ENCODE data around the gene RAD52.
"Not testable (repeated sequence)": the region's sequence is repeated elsewhere in the genome, so short reads cannot be mapped to it uniquely, and the experiment has no call there.

Gene RAD52

GRCh38 chr12:966724-967123 is 17.2 kb upstream of the RAD52 start:
- DNase-seq = no peak

- no peak for DNase-seq
Observed at GRCh38 chr12:958588-959123, 9.2 kb upstream of the RAD52 start.

- DNase-seq = no peak
Observed at GRCh38 chr12:955939-956338, 6.4 kb upstream of the RAD52 start.

- DNase-seq = no peak
Observed at GRCh38 chr12:954741-955140, 5.2 kb upstream of the RAD52 start.

GRCh38 chr12:953776-954175 is 4.3 kb upstream of the RAD52 start:
- DNase-seq = no peak

GRCh38 chr12:951176-951575 is 1.7 kb upstream of the RAD52 start:
- no peak for DNase-seq

- DNase-seq = no peak
Observed at GRCh38 chr12:948238-948637, 1.3 kb downstream of the RAD52 start.

- no peak for DNase-seq
Observed at GRCh38 chr12:946631-947030, 2.9 kb downstream of the RAD52 start.

- no peak for DNase-seq
Observed at GRCh38 chr12:946212-946611, 3.3 kb downstream of the RAD52 start.

- no peak for DNase-seq
Observed at GRCh38 chr12:944211-944610, 5.3 kb downstream of the RAD52 start.

GRCh38 chr12:943051-943450 is 6.4 kb downstream of the RAD52 start:
- no peak for DNase-seq

- DNase-seq = no peak
Observed at GRCh38 chr12:938810-939209, 10.7 kb downstream of the RAD52 start.

- DNase-seq = no peak
Observed at GRCh38 chr12:936377-937345, 12.8 kb downstream of the RAD52 start.

GRCh38 chr12:935891-936290 is 13.6 kb downstream of the RAD52 start:
- not testable (repeated sequence) for DNase-seq

GRCh38 chr12:931591-931990 is 17.9 kb downstream of the RAD52 start:
- no peak for DNase-seq

GRCh38 chr12:931060-931459 is 18.4 kb downstream of the RAD52 start:
- no peak for DNase-seq

- DNase-seq = no peak
Observed at GRCh38 chr12:926641-927040, 22.9 kb downstream of the RAD52 start.

- no peak for DNase-seq
Observed at GRCh38 chr12:922285-922684, 27.2 kb downstream of the RAD52 start.

GRCh38 chr12:920676-921075 is 28.8 kb downstream of the RAD52 start:
- no peak for DNase-seq

- no peak for DNase-seq
Observed at GRCh38 chr12:916712-917445, 32.6 kb downstream of the RAD52 start.

GRCh38 chr12:916240-916639 is 33.3 kb downstream of the RAD52 start:
- DNase-seq = no peak

GRCh38 chr12:915090-915489 is 34.4 kb downstream of the RAD52 start:
- DNase-seq = no peak

GRCh38 chr12:913919-914698 is 35.4 kb downstream of the RAD52 start:
- no peak for DNase-seq

All from activated effector memory CD4-positive, alpha-beta T cell treated with Interleukin-2 at 50 U/mL for 16 hours (primary cell).